Epidermal melanocyte (primary cell): ENCODE measurements around the gene PTCD2.
"Not testable (repeated sequence)": the region's sequence is repeated elsewhere in the genome, so short reads cannot be mapped to it uniquely, and the experiment has no call there.

ENCODE experiments used
- DNase-seq: peaks from one replicate; pipeline ENCODE4 v3.0.0; 2011; ENCODE audit warnings: low spot score; ENCODE audit not compliant: insufficient read length

PTCD2 gene

DNA sequence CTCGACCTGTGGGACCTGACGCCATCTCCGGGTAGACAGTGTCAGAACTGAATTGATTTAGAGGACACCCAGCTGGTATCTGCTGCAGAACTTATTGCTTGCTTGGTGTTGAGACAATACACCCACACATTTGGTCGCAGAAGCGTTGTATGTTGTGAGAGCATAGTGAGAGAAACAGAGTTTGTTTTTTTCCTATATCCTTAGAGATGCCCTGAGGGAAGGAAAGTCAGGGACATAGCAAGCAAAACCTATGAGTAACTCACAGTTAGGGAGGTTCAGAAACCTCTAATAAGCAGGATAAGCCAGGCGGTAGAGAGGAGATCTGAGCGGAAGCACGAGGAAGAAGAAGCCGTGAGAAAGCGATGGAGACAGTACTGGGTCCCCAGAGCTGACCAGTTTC lies 59.8 kb downstream of the PTCD2 start:
- DNase-seq: no peak

DNA sequence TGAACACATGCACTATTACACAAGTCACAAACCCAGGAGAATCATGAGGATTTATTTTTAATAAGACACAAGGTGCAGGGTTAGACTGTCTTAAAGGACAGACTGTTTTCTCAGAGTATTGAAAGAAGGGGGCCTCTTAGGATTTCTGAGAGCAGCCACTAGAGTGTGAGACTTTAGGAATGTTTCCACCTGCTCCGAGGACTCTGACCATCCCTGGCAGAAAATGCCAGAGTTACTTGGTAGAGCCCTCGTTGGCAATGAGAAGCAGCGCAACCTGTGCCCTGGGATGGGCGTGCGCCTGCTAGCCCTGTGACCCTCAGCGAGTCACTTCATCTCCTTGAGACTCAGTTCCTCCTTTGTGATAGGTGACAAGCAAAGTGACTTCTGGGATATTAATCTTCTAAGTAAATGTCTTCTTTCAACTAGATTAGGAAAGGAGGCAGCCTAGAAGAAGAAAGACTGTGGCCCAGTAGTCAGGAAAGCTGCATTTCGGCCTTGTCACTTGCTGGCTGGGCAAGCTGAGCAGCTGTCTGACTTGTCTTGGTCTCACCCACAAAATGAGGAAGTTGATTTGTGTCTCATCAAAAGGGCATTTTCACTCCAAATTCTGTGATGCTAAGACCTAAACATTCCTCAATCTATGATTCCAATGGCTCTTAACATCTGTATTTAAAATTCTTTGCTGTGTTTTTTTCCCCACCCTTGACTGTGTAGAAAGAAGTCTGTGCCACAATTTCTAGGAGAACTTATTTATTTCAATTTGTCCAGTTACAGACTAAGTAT lies 60.5 kb downstream of the PTCD2 start:
- DNase-seq: no peak

DNA sequence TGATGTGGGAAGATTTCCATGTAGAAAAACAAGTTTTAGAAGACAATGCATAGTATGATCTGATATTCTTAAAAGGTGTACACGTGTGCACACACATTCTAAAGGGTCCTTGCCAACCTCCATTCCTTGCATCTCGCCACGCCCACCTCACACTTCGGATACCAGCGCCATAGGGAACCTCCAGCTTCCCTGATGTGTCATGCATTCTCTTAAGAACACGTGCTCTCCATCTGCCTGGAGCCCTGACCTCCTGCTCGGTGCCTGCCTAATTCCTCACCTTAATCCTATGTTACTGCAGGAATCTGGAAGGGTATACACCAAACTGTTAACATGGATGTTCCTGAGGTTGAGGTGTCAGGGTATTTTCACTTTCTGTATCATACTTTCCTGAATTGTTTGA lies 63.1 kb downstream of the PTCD2 start:
- no peak for DNase-seq

DNA sequence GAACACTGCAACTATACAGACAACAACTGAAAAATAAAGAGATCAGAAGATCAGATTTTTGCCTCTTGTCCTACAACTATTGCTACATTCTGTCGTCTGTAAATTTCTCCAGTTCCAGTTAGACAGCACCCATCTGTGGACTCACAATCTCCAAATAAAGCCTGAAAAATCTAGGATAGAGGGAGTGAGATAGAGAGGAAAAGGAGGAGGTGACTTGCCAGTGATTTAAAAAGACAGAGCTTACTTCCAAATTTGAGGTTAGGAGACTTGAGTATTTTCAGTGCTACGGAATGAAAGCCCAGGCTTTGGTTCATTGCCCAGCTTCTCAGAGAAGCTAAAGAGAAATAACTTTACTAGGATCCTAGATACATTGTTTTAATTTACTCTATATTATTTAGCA lies 63.6 kb downstream of the PTCD2 start:
- no peak for DNase-seq

DNA sequence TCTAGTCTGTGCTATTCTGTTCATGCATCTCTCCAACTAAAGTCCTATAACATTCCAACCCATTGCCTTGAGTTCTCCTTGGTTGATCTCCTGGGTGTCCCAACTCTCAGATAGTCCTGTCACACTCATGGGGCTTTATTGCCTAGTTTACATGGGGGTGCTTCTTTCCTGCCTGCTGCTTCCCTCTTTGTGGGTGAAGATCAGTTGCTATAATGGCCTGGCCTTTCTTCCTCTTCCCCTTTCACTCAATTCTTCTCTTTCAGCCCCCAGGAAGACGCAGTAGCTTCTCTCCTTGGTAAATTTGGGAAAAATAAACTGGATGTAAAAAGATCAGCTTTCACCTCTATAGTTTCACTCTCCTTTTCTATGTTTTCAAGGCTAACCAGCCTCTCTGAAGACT lies 66.5 kb downstream of the PTCD2 start:
- no peak for DNase-seq

DNA sequence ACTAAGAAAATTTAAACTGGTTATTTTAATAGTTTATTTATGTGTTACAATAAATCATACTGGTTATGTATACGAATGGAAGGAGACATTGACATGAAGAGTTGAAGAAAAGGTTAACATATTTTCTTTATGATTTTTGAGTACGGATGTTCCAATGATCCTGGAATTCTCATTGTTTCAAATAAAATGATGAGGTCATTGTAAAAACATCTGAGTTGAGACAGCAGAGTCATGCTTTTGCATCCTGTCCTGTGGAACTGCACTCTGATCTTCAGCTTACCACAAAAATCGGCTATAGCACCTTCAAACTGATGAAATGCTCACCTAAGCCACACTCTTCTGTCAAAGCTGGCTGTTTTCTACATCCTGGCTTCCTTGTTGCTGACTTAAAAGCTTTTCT lies 67.8 kb downstream of the PTCD2 start:
- no peak for DNase-seq

DNA sequence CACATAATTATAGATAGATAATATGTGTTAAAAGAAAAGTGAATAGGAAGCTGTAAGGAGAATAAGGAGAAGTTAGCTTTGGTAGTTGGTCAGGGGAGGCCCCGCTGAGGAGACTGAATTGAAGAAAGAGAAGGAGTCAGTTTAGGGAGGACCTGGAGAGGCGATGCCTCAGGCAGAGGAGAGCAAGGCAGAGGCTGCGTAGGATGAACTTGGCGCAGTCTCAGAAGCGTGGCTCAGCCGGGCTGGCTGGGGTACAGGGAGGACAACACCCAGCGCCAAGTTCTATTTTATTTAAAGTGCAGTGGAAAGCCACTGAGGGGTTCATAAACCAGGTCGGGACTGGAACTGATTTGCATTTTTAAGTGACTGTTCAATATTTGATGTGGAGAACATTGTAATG lies 68.5 kb downstream of the PTCD2 start:
- DNase-seq: no peak

DNA sequence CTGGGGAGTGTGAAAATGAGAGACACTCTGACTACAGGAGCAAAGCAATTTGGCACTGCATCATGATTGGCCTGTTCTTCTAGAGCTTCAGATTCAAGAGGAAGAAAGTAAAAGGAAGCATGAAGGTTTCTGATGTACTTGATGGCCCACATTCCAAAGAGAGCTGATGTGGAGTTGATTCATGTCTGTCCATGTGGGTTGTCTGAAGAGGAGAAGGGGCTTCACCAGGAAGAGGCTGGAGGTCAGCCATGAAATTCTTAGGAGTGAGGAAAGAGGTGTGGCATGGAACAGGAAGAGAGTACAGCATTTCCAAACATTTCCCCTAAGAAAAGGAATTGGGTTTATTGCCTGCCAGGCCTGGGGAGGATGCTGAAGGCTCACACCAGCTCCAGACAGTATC lies 70.7 kb downstream of the PTCD2 start:
- DNase-seq: no peak

DNA sequence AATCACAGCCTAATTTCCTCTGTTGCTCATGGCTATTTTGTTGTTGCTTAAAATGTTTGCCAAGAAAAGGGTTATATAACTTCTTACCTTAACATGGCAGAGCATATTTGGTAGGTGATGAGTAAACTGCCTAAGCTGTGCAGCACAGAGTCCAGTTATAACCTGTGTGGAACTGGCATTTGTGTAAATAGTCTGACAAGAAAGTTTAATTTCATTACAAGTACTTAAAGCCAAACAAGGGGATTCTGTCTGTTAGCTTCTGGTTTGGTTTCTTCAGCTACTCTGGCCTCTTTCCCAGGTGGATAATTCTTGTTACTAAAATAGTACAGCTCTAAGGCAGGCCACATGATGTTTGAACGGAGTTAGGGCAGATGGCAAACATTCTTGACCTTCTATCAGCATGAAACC lies 72.2 kb downstream of the PTCD2 start:
- no peak for DNase-seq

DNA sequence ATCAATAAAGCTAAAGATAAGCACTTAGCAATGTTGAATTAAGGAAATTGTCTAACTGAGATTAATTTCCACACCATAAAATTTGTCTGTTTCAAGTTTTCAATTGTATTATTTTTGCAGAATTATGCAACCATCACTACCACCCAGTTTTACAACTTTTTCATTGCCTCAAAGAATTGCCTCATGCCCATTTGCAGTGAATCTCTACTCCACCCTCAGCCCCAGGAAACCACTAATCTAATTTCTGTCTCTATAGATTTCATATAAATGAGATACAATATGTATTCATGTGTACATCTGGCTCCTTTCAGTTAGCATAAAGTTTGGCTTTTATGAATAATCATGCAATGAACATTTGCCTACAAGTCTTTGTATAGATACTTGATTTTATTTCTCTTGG lies 72.9 kb downstream of the PTCD2 start:
- DNase-seq: no peak

DNA sequence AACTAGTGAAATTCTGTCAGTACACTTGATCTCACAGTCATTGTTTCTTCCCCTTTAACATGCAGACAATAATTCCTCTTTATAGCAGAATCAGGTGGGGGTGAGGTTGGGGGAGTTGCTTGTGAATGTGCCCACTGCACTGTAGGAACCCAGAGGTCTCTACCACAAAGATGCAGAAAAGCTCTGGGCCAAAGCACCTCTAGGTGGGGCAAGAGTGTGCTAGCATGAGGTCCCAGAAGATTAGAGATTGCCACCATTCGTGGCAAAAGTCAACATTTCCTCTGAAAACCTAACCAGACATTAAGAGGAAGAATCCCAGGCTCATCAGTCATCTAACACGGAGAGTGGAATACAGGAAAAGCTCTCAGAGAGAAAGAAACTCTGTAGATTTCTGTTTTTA lies 74.5 kb downstream of the PTCD2 start:
- DNase-seq: no peak

DNA sequence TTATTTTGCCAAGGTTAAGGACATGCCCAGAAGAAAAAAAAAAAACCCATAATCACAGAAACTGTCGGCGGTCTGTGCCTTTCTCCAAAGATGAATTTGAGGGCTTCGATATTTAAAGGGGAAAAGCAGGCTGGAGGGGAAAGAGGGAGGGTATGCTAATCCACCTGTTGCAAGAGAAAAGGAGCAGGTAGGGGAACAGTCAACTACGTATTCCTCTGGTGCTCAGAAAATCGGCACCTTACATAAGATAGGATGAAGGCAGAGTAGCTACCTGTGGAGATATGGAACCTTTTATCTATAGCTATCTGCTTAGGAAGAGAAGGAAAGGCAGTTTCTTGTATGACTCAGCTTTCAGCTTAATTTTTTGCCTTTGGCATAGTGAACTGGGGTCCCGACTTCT lies 77.7 kb downstream of the PTCD2 start:
- no peak for DNase-seq

DNA sequence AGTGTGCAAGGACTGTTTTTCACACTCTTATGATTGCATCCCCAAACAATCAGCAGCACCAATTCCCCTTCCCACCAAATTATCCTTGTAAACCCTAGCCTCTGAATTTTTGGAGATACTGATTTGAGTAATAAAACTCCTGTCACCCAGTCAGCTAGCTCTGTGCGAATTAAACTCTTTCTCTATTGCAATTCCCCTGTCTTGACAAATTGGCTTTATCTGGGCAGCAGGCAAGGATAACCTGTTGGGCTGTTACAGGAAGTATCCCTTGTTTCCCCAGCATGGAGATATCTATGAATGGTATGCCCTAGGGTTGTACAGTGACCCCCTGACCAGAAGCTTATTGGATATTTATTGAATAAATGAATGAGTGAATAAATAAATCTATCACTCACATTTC lies 80.8 kb downstream of the PTCD2 start:
- DNase-seq: no peak

DNA sequence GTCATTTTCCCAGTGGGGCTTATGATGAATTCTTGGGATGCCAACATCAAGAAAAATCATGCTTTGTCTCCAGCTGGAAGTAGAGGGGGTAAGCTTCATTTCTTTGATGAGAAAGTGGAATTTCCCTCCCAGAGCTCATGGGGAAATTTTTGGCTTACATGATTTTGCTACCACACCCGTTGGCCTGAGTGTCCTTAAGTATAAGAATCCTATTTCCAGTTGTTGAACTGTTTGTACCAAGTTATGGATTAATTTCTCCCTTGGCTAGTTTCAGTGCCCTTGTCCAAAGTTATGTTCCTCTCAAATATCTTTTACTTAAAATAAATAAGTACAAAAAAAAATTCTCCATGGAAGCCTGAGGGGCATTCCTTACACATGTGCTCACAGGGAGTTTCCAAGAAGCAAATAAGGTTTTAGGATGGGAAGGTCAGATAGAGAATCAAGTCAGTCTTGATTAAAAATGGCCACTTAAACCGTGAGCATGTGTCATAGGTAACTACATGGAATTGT lies 82.3 kb downstream of the PTCD2 start:
- DNase-seq: no peak

DNA sequence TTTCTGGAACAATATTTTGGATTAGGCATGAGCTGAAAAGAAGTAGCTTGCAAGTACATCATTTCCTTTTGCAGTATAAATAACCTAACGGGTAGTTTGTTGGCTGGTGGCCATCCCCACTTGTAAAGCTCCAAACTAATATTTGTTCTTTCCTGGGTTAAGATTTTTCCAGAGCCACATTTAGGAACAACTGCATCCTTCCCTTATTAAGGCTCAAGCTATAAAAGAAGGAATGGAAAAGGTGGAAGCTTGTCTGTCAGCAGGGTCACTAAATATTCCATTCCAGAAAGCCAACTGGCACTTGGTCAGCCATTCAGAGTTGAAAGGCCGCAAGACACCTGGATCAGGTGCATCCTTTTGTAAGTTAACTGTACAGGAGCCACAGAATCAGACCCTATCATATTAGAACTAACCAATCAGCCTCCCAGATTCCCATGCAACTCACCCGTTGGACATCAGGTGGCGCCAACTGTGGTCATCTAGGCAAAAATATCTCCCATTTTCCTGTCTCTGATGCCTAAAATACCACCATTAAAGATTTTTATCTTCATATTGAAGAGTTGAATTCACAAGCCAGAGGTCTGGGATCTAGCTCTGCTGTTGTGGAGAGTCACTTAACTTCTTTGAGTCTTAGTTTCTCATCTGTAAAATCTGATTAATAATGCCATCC lies 82.9 kb downstream of the PTCD2 start:
- DNase-seq: no peak

DNA sequence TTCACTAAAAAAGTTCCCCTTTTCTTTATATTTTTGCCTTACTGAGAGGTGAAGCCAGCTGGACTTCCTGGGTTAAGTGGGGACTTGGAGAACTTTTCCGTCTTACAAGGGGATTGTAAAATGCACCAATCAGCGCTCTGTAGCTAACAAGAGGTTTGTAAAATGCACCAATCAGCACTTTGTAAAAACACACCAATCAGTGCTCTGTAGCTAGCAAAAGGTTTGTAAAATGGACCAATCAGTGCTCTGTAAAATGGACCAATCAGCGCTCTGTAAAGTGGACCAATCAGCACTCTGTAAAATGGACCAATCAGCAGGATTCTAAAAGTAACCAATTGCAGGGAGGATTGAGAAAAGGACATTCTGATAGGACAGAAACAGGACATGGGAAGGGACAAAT lies 84.6 kb downstream of the PTCD2 start:
- not testable (repeated sequence) for DNase-seq

DNA sequence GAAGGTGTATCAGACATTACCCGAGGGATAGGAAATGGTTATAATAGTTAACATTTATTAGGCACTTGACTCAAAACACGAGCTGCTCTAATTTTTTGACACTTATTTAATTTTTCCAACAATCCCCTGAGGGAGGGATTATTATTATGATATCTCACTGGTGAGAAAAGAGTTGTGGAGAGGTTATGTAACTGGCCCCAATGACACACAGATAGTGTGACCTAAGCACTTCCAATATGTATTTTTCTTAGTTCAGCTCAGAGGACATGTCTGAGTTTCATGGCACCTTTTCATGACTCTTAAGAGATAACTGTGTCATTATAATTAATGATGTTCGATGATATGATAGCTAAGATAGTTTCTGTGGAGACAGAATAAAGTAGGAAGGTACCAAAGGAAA lies 86.9 kb downstream of the PTCD2 start:
- DNase-seq: no peak

DNA sequence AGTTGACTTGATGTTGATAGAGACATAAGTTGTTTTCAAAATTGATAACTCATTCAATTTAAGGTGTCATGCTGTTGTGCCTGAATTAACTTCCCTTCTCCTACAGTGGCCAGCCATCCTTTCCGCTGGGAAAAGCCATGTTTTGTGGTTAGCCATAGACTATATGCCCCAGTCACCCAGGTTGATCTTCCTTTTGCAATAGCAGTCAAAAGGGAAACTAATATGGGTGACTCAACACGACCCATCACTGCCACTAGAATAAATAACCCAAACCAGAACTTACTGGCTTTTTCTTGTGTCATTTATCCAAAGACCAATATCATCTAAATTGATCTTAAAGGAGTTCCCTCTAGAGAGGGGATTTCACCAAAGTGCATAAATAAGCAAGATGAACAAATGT lies 87.4 kb downstream of the PTCD2 start:
- DNase-seq: no peak

DNA sequence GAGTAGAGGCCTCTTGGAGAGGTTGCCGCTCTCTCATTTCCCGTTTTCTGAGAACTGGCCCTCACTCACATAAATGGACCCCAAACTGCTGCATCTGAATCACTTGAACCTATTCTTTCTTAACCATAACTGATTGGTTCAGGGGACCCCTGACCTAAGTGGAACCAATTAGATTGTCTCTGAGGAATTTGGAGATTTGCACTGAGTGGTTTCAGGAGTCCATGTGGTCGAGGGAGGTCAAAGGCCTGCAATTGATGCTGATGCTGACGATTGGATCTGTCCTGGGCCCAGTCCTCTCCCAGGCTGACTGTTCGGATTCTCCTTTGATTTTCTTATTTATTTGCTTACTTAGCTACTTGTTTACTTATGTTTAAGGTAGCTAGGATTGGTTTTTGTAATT lies 88.0 kb downstream of the PTCD2 start:
- no peak for DNase-seq

DNA sequence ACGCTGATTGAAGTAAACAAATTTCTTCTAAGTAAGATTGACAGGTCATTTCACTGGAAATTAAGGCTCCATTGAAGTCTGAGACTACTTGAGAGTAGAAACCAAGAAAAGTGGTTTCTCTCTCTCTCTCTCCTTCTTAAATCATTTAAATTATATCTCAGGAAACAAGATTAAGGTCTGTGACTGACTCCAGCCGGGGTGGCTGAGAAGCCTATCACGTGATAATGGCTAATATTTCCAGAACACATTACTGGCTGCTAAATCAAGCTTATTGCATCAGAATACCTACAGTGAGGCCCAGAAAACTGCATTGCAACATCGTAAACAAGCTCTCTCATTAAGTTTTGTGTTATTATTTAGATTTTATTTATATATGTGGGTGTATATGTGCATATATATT lies 88.4 kb downstream of the PTCD2 start:
- DNase-seq: no peak

DNA sequence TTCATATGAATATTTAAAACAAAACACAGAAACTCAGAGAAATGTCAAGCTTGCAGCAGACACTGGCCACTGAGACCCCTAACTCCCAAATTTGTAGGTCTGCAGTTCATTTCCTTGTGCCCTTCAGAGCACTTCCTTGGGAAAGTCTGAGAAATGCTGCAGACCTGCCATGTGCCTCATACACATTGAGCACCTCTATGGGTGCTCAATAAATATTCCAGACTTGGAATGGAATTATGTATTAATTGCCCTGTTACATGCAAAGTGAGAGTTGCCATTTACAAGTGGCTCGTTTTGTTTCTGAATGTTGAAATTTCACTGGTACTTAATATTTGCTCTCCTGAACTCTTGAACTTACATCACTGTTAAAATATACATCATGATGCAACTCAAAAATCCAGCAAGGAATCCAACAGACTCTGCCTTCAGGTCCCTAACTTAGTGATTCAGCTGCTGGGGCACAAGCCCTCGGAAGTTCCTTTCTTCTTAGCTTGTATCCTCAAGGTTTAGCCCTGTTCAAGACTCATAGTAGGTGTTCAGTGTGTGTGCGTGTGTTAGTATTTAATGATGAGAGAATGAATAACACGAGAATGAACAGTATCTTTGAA lies 90.6 kb downstream of the PTCD2 start:
- DNase-seq: no peak

DNA sequence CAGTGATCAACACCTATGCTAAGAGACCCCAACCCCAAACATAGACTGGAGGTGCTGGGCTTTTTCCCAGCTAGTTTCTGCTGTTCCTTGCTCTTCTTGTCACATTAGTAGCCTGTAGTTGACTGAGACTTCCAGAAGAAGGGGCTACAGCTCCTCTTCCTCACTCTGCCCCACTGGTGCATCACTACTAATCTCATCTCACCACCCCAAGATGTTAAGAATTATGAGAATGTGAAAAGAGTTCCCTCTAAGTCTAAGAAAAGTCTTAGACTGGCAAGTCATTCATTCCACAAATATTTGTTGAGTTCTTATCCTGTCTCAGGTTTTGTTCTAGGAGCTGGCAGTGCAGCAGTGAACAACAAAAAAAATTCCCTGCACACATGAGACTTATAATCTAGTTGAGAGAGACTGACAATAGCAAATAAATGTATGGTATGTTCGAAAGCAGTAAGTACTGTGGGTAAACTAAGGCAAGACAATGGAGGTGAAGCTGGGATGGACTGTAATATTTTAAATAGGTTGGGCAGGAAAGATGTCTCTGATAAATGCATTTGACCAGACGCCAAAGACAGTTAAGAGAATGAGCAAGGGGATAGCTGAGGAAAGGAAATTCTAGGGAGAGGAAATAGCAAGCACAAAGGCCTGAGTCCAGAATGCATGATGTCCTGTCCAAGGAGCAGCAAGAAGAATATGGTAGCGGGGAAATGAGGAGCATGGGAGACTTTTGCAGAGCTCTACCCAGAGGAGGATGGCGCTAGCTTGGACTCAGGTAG lies 92.3 kb downstream of the PTCD2 start:
- DNase-seq: no peak
